HG03432 (cell line): ENCODE results near the gene CYSTM1.

ENCODE experiments used
- ATAC-seq: cut with Tn5 transposase; IDR thresholded peaks from one replicate; pipeline ENCODE4 v1.9.1; 2021; ENCODE audit warnings: mild to moderate bottlenecking, moderate library complexity; ENCODE audit not compliant: unreplicated experiment

Gene CYSTM1

GRCh38 chr5:140287801-140288521 lies 113.0 kb downstream of the CYSTM1 start:
- ATAC-seq, result no peak

- no peak for ATAC-seq
Measured at GRCh38 chr5:140292212-140293036, 117.4 kb downstream of the CYSTM1 start.
